Mammary epithelial cell (primary cell): ENCODE data around the gene DIPK1A.

ENCODE experiments used
- EZH2 ChIP-seq: IDR thresholded peaks from 2 replicates; pipeline ENCODE4 v1.6.1; 2012; ENCODE audit warnings: low read length, inconsistent platforms, borderline replicate concordance
- TF ChIP-seq, protein P1 (sequence below), 2 donors: IDR thresholded peaks in 1 of 2; conservative IDR thresholded peaks in 1 of 2; 2 replicates each; pipeline ENCODE4 v1.5.1; 2011 to 2012; ENCODE audit warnings: inconsistent platforms in 2 of 2, low read length in 2 of 2, mild to moderate bottlenecking in 2 of 2, control low read depth in 1 of 2, low read depth in 1 of 2; ENCODE audit not compliant: insufficient read depth in 1 of 2; ENCODE audit errors: extremely low read depth in 1 of 2

DNA sequence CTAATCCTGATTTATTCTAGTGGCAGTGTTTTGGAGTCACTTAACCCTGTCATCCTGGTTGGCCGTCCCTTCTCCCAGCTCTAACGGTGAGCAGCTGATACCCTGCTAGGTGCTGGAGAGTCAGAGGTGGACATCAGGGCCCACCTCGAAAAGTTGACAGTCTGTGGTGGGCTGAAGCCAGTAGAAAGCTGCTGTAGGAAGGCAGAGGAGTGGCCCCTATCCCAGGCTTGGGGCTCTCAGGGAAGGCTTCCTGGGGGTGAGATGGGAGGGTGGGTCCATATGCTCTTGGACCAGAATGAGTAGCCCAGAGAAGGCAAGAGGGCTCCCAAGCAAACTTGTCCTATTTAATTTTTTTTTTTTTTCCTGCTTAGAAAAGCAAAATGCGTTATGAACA lies 129.9 kb downstream of the DIPK1A start:
- TF ChIP-seq, protein P1, sequence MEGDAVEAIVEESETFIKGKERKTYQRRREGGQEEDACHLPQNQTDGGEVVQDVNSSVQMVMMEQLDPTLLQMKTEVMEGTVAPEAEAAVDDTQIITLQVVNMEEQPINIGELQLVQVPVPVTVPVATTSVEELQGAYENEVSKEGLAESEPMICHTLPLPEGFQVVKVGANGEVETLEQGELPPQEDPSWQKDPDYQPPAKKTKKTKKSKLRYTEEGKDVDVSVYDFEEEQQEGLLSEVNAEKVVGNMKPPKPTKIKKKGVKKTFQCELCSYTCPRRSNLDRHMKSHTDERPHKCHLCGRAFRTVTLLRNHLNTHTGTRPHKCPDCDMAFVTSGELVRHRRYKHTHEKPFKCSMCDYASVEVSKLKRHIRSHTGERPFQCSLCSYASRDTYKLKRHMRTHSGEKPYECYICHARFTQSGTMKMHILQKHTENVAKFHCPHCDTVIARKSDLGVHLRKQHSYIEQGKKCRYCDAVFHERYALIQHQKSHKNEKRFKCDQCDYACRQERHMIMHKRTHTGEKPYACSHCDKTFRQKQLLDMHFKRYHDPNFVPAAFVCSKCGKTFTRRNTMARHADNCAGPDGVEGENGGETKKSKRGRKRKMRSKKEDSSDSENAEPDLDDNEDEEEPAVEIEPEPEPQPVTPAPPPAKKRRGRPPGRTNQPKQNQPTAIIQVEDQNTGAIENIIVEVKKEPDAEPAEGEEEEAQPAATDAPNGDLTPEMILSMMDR (conservative IDR thresholded peaks at IDR 0.05 in 1 of 2, IDR thresholded peaks at IDR 0.05 in 1 of 2; ENCODE audit: extremely low read depth in 1 of 2, insufficient read depth in 1 of 2, low read depth in 1 of 2, low read length in 2 of 2): no peak
- no peak for TF ChIP-seq EZH2
